HepG2 (cell line): ENCODE measurements around the gene RNF183. TPM values are rescaled to one million over a fixed set of nuclear protein-coding genes. Genes with fewer than 3 reads are reported as not detected.

Experiments
- ARHGAP35 ChIP-seq: sonication (generic); formaldehyde crosslinking; IDR thresholded peaks from 2 replicates; pipeline ENCODE4 v1.9.0; 2022; ENCODE audit warnings: mild to moderate bottlenecking, inconsistent platforms, moderate library complexity, missing genetic modification reagents, borderline replicate concordance
- ATF7-NPFF ChIP-seq: sonication (generic); formaldehyde crosslinking; IDR thresholded peaks from 2 replicates; pipeline ENCODE4 v1.8.1; 2023; ENCODE audit warnings: mild to moderate bottlenecking, low read depth, missing genetic modification reagents, moderate library complexity
- CEBPG ChIP-seq: IDR thresholded peaks from 2 replicates; pipeline ENCODE4 v1.6.1; 2016
- FOXP1 ChIP-seq, 2 experiments: fragments of 450-650 bp in 1 of 2; IDR thresholded peaks; 2 replicates each; pipeline ENCODE4 v1.6.1; 2017 to 2018; ENCODE audit warnings: antibody characterized with exemption in 1 of 2
- MLLT10 ChIP-seq: sonication (generic); formaldehyde crosslinking; IDR thresholded peaks from 2 replicates; pipeline ENCODE4 v1.4.0; 2020; ENCODE audit warnings: missing genetic modification reagents
- NCOA5 ChIP-seq: sonication (generic); formaldehyde crosslinking; IDR thresholded peaks from 2 replicates; pipeline ENCODE4 v1.4.0; 2020; ENCODE audit warnings: missing genetic modification reagents
- NFKB2 ChIP-seq: sonication (generic); formaldehyde crosslinking; IDR thresholded peaks from 2 replicates; pipeline ENCODE4 v1.4.0; 2020; ENCODE audit warnings: missing genetic modification reagents, borderline replicate concordance
- RBAK ChIP-seq: sonication (generic); formaldehyde crosslinking; IDR thresholded peaks from 2 replicates; pipeline ENCODE4 v1.5.1; 2020; ENCODE audit warnings: mild to moderate bottlenecking, missing genetic modification reagents
- THYN1 ChIP-seq: sonication (generic); formaldehyde crosslinking; IDR thresholded peaks from 2 replicates; pipeline ENCODE4 v1.8.1; 2023; ENCODE audit warnings: low read depth, mild to moderate bottlenecking, moderate library complexity, missing genetic modification reagents, borderline replicate concordance
- U2AF2 ChIP-seq: fragments of 200-400 bp; formaldehyde crosslinking; IDR thresholded peaks from 2 replicates; pipeline ENCODE4 v1.6.1; 2017; ENCODE audit warnings: low read depth, mild to moderate bottlenecking, low read length
- ZNF20 ChIP-seq: sonication (generic); formaldehyde crosslinking; IDR thresholded peaks from 2 replicates; pipeline ENCODE4 v1.4.0; 2020; ENCODE audit warnings: mild to moderate bottlenecking, moderate library complexity, missing genetic modification reagents
- ZNF335 ChIP-seq: sonication (generic); formaldehyde crosslinking; IDR thresholded peaks from 2 replicates; pipeline ENCODE4 v1.4.0; 2020; ENCODE audit warnings: missing genetic modification reagents
- ZNF652 ChIP-seq: IDR thresholded peaks from 2 replicates; pipeline ENCODE4 v1.6.1; 2016; ENCODE audit warnings: low read depth, borderline replicate concordance
- ZNF709 ChIP-seq: sonication (generic); formaldehyde crosslinking; IDR thresholded peaks from 2 replicates; pipeline ENCODE4 v1.5.0; 2020; ENCODE audit warnings: mild to moderate bottlenecking, missing genetic modification reagents
- ZNF713 ChIP-seq: sonication (generic); formaldehyde crosslinking; IDR thresholded peaks from 2 replicates; pipeline ENCODE4 v1.4.0; 2020; ENCODE audit warnings: mild to moderate bottlenecking, missing genetic modification reagents
- polyA plus RNA-seq, 8 experiments: library from polyadenylated mRNA; depleted of rRNA in 3 of 8; stranded (reverse) in 7 of 8; unstranded in 1 of 8; fragments of >200 nt; fragmentation: Illumina TruSeq in 4 of 8; extraction: Trizol in 4 of 8; gene quantifications; 2 replicates each; pipeline versions ENCODE4 v1.2.1 to v1.2.3, GENCODE V29; 2011 to 2016; ENCODE audit warnings: low read depth in 4 of 8, missing spikeins in 1 of 8, mixed read lengths in 1 of 8; ENCODE audit not compliant: insufficient read depth in 1 of 8
- total RNA-seq, 5 experiments: library from RNA; depleted of rRNA; stranded (reverse); fragments of >200 nt; fragmentation: Illumina TruSeq; extraction: Trizol; gene quantifications; 2 replicates each; pipeline ENCODE4 v1.2.3, GENCODE V29; 2016; ENCODE audit warnings: low read depth in 1 of 5
- TF ChIP-seq, protein P1 (sequence below): sonication (generic); formaldehyde crosslinking; conservative IDR thresholded peaks from 2 replicates; pipeline ENCODE4 v1.4.0; 2020; ENCODE audit warnings: missing genetic modification reagents
- TF ChIP-seq, protein P2 (sequence below): sonication (generic); formaldehyde crosslinking; conservative IDR thresholded peaks from 2 replicates; pipeline ENCODE4 v1.4.0; 2020; ENCODE audit warnings: mild to moderate bottlenecking, missing genetic modification reagents, moderate library complexity
- TF ChIP-seq, protein P3 (sequence below): sonication (generic); formaldehyde crosslinking; IDR thresholded peaks from 2 replicates; pipeline ENCODE4 v1.4.0; 2020; ENCODE audit warnings: mild to moderate bottlenecking, missing genetic modification reagents
- TF ChIP-seq, protein P4 (sequence below): sonication (generic); formaldehyde crosslinking; IDR thresholded peaks from 2 replicates; pipeline ENCODE4 v1.8.0; 2022; ENCODE audit warnings: missing genetic modification reagents, low read depth, mild to moderate bottlenecking, borderline replicate concordance
- TF ChIP-seq, protein P5 (sequence below): sonication (generic); formaldehyde crosslinking; IDR thresholded peaks from 2 replicates; pipeline ENCODE4 v1.8.0; 2023; ENCODE audit warnings: mild to moderate bottlenecking, missing genetic modification reagents

RNF183 gene
- total and polyA plus RNA-seq, 2 of the 13 experiments (the other 11 are each of a cell fraction or from before 2014, with no cell fraction given), result 0.13 to 6.5 TPM

DNA sequence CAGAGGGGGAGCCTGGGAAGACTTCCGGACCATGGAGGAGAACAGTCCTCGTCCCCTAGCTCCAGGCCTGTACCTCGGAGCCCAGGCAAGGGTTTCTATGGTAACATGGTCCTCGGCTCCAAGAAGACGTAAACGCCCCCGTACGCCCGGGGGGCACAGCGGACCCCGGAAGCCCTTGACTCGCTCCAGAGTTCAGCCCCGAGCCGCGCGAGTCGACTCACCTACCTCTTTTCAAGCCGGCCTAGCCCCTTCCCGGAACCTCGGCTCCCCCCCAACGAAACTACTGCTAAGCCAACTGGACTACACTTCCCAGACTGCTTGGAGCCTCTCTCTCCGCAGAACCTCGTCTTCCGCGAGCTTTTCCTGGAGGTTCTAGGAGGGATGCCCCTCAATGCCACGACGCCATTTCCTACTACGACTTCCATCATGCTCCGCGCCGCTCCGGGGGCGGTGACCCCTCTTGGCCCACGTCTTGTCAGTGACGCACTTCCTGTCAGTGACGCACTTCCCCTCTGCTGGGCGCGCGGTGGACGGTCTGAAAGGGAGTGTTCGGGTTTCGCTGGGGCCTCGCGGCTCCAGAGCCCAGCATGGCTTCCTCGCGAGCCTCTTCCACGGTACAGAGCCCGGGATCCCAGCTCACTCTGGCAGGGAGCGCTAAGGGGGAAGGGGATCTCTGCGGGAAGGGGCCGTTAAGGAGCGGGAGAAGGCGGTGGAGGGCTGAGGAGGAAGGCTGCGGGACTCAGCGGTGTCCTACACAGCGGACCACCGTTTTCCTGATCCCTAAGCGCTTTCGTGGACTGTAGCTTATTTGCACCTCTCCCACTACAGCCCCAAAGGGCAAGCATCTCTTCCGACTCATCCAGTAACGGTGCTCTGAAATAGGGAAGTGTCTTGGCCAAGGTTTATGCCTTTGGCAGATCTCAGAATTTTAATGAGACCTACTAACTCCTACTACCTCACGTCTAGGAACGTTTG, 27.7 kb downstream of the RNF183 start, which contains the start of the genes CDC26 and PRPF4 (continued):
- TF ChIP-seq, protein P1, sequence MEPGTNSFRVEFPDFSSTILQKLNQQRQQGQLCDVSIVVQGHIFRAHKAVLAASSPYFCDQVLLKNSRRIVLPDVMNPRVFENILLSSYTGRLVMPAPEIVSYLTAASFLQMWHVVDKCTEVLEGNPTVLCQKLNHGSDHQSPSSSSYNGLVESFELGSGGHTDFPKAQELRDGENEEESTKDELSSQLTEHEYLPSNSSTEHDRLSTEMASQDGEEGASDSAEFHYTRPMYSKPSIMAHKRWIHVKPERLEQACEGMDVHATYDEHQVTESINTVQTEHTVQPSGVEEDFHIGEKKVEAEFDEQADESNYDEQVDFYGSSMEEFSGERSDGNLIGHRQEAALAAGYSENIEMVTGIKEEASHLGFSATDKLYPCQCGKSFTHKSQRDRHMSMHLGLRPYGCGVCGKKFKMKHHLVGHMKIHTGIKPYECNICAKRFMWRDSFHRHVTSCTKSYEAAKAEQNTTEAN, result no peak
- TF ChIP-seq U2AF2 (no peak), FOXP1 (IDR thresholded peaks at IDR 0.05) (no peak), FOXP1 (CRISPR knock-in tag; IDR thresholded peaks at IDR 0.05) (no peak), NCOA5 (no peak), ARHGAP35 (CRISPR knock-in tag) (no peak), ZNF335 (CRISPR knock-in tag) (peak; percentile 82), ATF7-NPFF (CRISPR knock-in tag) (0 out of 2 replicates have a peak, but pooled peaks have one; percentile 32), MLLT10 (no peak), ZNF20 (CRISPR knock-in tag) (no peak), CEBPG (CRISPR knock-in tag) (peak; percentile 39), NFKB2 (CRISPR knock-in tag) (peak; percentile 28; the same call in 1 of the 2 replicates), RBAK (no peak), ZNF713 (no peak), THYN1 (CRISPR knock-in tag) (no peak), ZNF709 (CRISPR knock-in tag) (no peak; the same call in 1 of the 2 replicates), ZNF652 (CRISPR knock-in tag) (no peak)
- TF ChIP-seq, protein P2, sequence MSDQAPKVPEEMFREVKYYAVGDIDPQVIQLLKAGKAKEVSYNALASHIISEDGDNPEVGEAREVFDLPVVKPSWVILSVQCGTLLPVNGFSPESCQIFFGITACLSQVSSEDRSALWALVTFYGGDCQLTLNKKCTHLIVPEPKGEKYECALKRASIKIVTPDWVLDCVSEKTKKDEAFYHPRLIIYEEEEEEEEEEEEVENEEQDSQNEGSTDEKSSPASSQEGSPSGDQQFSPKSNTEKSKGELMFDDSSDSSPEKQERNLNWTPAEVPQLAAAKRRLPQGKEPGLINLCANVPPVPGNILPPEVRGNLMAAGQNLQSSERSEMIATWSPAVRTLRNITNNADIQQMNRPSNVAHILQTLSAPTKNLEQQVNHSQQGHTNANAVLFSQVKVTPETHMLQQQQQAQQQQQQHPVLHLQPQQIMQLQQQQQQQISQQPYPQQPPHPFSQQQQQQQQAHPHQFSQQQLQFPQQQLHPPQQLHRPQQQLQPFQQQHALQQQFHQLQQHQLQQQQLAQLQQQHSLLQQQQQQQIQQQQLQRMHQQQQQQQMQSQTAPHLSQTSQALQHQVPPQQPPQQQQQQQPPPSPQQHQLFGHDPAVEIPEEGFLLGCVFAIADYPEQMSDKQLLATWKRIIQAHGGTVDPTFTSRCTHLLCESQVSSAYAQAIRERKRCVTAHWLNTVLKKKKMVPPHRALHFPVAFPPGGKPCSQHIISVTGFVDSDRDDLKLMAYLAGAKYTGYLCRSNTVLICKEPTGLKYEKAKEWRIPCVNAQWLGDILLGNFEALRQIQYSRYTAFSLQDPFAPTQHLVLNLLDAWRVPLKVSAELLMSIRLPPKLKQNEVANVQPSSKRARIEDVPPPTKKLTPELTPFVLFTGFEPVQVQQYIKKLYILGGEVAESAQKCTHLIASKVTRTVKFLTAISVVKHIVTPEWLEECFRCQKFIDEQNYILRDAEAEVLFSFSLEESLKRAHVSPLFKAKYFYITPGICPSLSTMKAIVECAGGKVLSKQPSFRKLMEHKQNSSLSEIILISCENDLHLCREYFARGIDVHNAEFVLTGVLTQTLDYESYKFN (CRISPR knock-in tag), result peak; percentile 62
- TF ChIP-seq, protein P3, sequence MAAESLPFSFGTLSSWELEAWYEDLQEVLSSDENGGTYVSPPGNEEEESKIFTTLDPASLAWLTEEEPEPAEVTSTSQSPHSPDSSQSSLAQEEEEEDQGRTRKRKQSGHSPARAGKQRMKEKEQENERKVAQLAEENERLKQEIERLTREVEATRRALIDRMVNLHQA (CRISPR knock-in tag), result no peak
- TF ChIP-seq, protein P4, sequence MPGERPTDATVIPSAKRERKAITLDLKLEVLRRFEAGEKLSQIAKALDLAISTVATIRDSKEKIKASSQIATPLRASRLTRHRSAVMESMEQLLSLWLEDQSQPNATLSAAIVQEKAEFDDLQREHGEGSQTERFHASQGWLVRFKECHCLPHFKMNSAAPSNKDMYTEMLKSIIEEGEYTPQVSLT (CRISPR knock-in tag), result no peak
- TF ChIP-seq, protein P5, sequence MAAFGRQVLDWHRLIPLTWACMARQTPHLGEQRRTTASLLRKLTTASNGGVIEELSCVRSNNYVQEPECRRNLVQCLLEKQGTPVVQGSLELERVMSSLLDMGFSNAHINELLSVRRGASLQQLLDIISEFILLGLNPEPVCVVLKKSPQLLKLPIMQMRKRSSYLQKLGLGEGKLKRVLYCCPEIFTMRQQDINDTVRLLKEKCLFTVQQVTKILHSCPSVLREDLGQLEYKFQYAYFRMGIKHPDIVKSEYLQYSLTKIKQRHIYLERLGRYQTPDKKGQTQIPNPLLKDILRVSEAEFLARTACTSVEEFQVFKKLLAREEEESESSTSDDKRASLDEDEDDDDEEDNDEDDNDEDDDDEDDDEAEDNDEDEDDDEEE (CRISPR knock-in tag), result peak; percentile 66; the same call in 1 of the 2 replicates
